Measurements from ENCODE around the gene REL. TPM values are rescaled to one million over a fixed set of nuclear protein-coding genes. Genes with fewer than 3 reads are reported as not detected.

Gene REL
- polyA plus RNA-seq, 1 of the 3 experiments (the other 2 are of a cell fraction) = 0.59 TPM

GRCh38 chr2:60852282-60852860 lies 29.0 kb upstream of the REL start:
- ChIA-PET POLR2A (no interaction called here), CTCF (no interaction called here)
- no peaks in the 10 kb centered on the region for H3F3A ChIP-seq (replicated peaks; ENCODE audit: insufficient read depth)
- no peaks in the 10 kb centered on the region for H3K79me2 ChIP-seq (ENCODE audit: insufficient read depth)
- no peak for TF ChIP-seq RCOR1 (IDR thresholded peaks at IDR 0.05; ENCODE audit: low read length)
- no peak for TF ChIP-seq JUND (IDR thresholded peaks at IDR 0.05)
- TF ChIP-seq SMC3 (IDR thresholded peaks at IDR 0.05; ENCODE audit: low read depth, low read length) = no peak
- no peak overlapping the region for H3K27ac ChIP-seq (ENCODE audit: low read depth in 2 of 2, low read length in 1 of 2)
- H4K20me1 ChIP-seq (ENCODE audit: insufficient read depth) = no peaks in the 10 kb centered on the region
- H3K9ac ChIP-seq = no peak overlapping the region
- H3K4me2 ChIP-seq = no peak overlapping the region
- H3K36me3 ChIP-seq (replicated peaks in 1 of 2; ENCODE audit: control insufficient read depth in 1 of 2, insufficient read depth in 2 of 2, low read length in 1 of 2) = no peaks in the 10 kb centered on the region
- H3K9me3 ChIP-seq = no peaks in the 10 kb centered on the region
- no peaks in the 10 kb centered on the region; the same call in 1 of the 2 replicates for H3K27me3 ChIP-seq (ENCODE audit: insufficient read depth)
- no peak overlapping the region for H2AFZ ChIP-seq (ENCODE audit: low read depth)
- H3K4me1 ChIP-seq (ENCODE audit: control insufficient read depth in 1 of 2, insufficient read depth in 2 of 2, low read depth in 1 of 2, low read length in 1 of 2) = no peaks in the 10 kb centered on the region
- H3K9me2 ChIP-seq = no peaks in the 10 kb centered on the region
- H3K4me3 ChIP-seq (ENCODE audit: low read depth in 2 of 2, low read length in 1 of 2) = no peak overlapping the region
- 77% methylated on average over 8 of the region's 8 CpGs for WGBS (ENCODE audit: low lambda C conversion rate)
- DNase-seq = no peak

DNA sequence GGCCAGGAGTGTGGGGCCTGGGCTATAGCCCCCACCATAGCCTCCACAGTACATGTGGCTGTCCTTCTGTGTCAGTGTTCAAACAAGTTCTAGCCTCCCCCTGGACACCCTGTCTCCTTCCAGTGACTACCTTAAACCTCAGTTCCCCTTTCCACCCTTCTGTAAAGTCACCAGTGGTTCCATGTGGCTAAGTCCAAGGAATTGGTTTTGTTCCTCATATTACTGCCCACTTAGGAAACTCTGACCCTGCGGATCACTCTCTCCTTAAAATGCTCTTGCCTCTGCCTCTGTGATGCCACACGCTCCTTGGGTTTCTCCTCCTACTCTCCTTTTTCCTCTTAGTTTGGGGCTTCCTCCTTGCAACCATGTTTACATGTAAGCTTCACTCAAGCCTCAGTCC lies 27.8 kb upstream of the REL start:
- Histone ChIP-seq H3K4me1 (ENCODE audit: control insufficient read depth in 1 of 2, insufficient read depth in 2 of 2, low read depth in 1 of 2, low read length in 1 of 2) (no peaks in the 10 kb centered on the region), H3K9ac (no peak overlapping the region), H3K9me3 (no peaks in the 10 kb centered on the region), H3K27ac (ENCODE audit: low read depth in 2 of 2, low read length in 1 of 2) (no peak overlapping the region), H3K36me3 (replicated peaks in 1 of 2; ENCODE audit: control insufficient read depth in 1 of 2, insufficient read depth in 2 of 2, low read length in 1 of 2) (no peaks in the 10 kb centered on the region), H3K79me2 (ENCODE audit: insufficient read depth) (no peaks in the 10 kb centered on the region), H3K9me2 (no peaks in the 10 kb centered on the region), H3K27me3 (ENCODE audit: insufficient read depth) (no peaks in the 10 kb centered on the region; the same call in 1 of the 2 replicates), H2AFZ (ENCODE audit: low read depth) (no peak overlapping the region), H3K4me3 (ENCODE audit: low read depth in 2 of 2, low read length in 1 of 2) (no peak overlapping the region), H4K20me1 (ENCODE audit: insufficient read depth) (no peaks in the 10 kb centered on the region), H3F3A (replicated peaks; ENCODE audit: insufficient read depth) (no peaks in the 10 kb centered on the region), H3K4me2 (no peak overlapping the region)
- ChIA-PET CTCF (interaction anchor here (0.9 kb wide), 1 partner anchor 146 kb away, joined by 3 read pairs; no protein-coding TSS in a partner anchor), POLR2A (no interaction called here)
- TF ChIP-seq FOSL2 (IDR thresholded peaks at IDR 0.05; ENCODE audit: borderline replicate concordance, low read depth) = no peak
- no peak for TF ChIP-seq NRF1 (IDR thresholded peaks at IDR 0.05; ENCODE audit: low read depth, low read length)
- TF ChIP-seq ZBTB33 (IDR thresholded peaks at IDR 0.05; ENCODE audit: borderline replicate concordance, low read depth) = no peak
- no peak for TF ChIP-seq FOXJ3 (CRISPR knock-in tag; IDR thresholded peaks at IDR 0.05)
- no peak for TF ChIP-seq TCF12 (IDR thresholded peaks at IDR 0.05)
- no peak for TF ChIP-seq SIN3A (IDR thresholded peaks at IDR 0.05; ENCODE audit: borderline replicate concordance, low read depth, low read length)
- 79% methylated on average over 2 of the region's 2 CpGs for WGBS (ENCODE audit: low lambda C conversion rate)
- no peak for DNase-seq

DNA sequence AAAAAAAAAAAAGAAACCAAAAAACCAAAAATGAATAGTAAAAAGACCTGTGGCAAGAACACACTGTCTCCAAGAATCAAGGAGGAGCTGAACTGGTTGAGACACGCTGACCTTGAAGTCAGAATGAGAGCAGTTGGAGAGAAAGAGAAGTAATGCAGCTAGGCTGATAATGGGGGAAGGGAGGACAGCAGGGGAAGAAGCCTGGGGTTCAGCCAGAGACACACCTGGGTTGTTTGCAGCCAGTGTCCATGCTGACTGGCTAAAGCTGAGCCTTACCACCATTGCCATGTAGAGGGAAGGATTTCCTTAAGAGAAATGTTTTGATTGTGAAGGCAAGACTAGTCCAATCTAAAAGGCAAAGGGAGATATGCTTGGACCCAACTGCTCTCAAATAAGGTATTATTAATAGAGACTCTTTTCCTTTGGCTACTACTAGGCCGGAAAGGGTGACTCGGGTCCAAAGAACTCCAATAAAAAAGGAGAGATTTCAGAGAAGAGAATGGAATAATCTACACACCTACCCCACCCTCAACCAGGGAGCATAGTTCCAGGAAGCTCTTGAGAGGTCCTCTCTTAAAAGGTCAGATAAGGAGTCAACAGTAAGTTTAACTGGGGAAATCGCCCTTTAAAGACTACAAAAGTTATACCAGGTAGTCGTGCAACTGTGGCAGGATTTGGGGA lies 25.2 kb upstream of the REL start:
- ChIA-PET POLR2A (no interaction called here), CTCF (no interaction called here)
- H3K4me2 ChIP-seq = no peak overlapping the region
- H2AFZ ChIP-seq (ENCODE audit: low read depth) = no peak overlapping the region
- H3K4me3 ChIP-seq (ENCODE audit: low read depth in 2 of 2, low read length in 1 of 2) = no peak overlapping the region
- H3K27ac ChIP-seq (ENCODE audit: low read depth in 2 of 2, low read length in 1 of 2) = no peak overlapping the region
- no peaks in the 10 kb centered on the region for H4K20me1 ChIP-seq (ENCODE audit: insufficient read depth)
- no peaks in the 10 kb centered on the region for H3F3A ChIP-seq (replicated peaks; ENCODE audit: insufficient read depth)
- TF ChIP-seq GATA2 (CRISPR knock-in tag; IDR thresholded peaks at IDR 0.05) = no peak
- TF ChIP-seq FOXM1 (IDR thresholded peaks at IDR 0.05; ENCODE audit: low read depth) = no peak
- TF ChIP-seq REST (IDR thresholded peaks at IDR 0.05; ENCODE audit: low read depth, low read length) = no peak
- no peaks in the 10 kb centered on the region for H3K36me3 ChIP-seq (replicated peaks in 1 of 2; ENCODE audit: control insufficient read depth in 1 of 2, insufficient read depth in 2 of 2, low read length in 1 of 2)
- no peaks in the 10 kb centered on the region for H3K4me1 ChIP-seq (ENCODE audit: control insufficient read depth in 1 of 2, insufficient read depth in 2 of 2, low read depth in 1 of 2, low read length in 1 of 2)
- DNase-seq = no peak
- no peaks in the 10 kb centered on the region for H3K9me2 ChIP-seq
- no peaks in the 10 kb centered on the region; the same call in 1 of the 2 replicates for H3K27me3 ChIP-seq (ENCODE audit: insufficient read depth)
- H3K9ac ChIP-seq = no peak overlapping the region
- H3K9me3 ChIP-seq = no peaks in the 10 kb centered on the region
- WGBS (ENCODE audit: low lambda C conversion rate) = 44% methylated on average over 5 of the region's 5 CpGs
- H3K79me2 ChIP-seq (ENCODE audit: insufficient read depth) = no peaks in the 10 kb centered on the region

Measured in SK-N-SH (cell line).